Embryonic facial prominence (tissue), 1 donor: ENCODE measurements around the gene MMP11.

Experiments used
- DNase-seq: peaks from one replicate; pipeline ENCODE4 v3.0.0-alpha.2; 2016; ENCODE audit errors: extremely low spot score

Gene MMP11

GRCh38 chr22:23828800-23829680, 56.4 kb downstream of the MMP11 start:
- no peak for DNase-seq

GRCh38 chr22:23829845-23830372, 57.3 kb downstream of the MMP11 start:
- DNase-seq: no peak

GRCh38 chr22:23831261-23831660, 58.6 kb downstream of the MMP11 start:
- DNase-seq: no peak

- DNase-seq: no peak
Observed at GRCh38 chr22:23831781-23832180, 59.1 kb downstream of the MMP11 start.

- no peak for DNase-seq
Observed at GRCh38 chr22:23832226-23833016, 59.8 kb downstream of the MMP11 start.

GRCh38 chr22:23833017-23833751, 60.5 kb downstream of the MMP11 start:
- DNase-seq: no peak
